GM21528 (cell line): ENCODE data around the gene ERGIC1.
A peak's percentile ranks its signal among the peaks of the same experiment; 100 is the strongest.

ENCODE experiments used
- ATAC-seq: cut with Tn5 transposase; IDR thresholded peaks from one replicate; pipeline ENCODE4 v1.9.1; 2021; ENCODE audit warnings: mild to moderate bottlenecking, moderate library complexity; ENCODE audit not compliant: unreplicated experiment, low FRiP score

Gene ERGIC1

GRCh38 chr5:172959824-172960799 lies 126.1 kb downstream of the ERGIC1 start:
- ATAC-seq, result no peak

- ATAC-seq, result no peak
These were observed 135.9 kb downstream of the ERGIC1 start for GRCh38 chr5:172969921-172970320.

- ATAC-seq, result no peak
These were observed 137.4 kb downstream of the ERGIC1 start for GRCh38 chr5:172971482-172971881.

GRCh38 chr5:172972552-172972951 lies 138.5 kb downstream of the ERGIC1 start:
- no peak for ATAC-seq

GRCh38 chr5:172973127-172973916 lies 139.3 kb downstream of the ERGIC1 start:
- ATAC-seq, result no peak

GRCh38 chr5:172973931-172974330 lies 139.9 kb downstream of the ERGIC1 start:
- ATAC-seq, result no peak

GRCh38 chr5:172975289-172975688 lies 141.2 kb downstream of the ERGIC1 start:
- no peak for ATAC-seq

GRCh38 chr5:172979778-172980177 lies 145.7 kb downstream of the ERGIC1 start:
- no peak for ATAC-seq

GRCh38 chr5:172981931-172982330 lies 147.9 kb downstream of the ERGIC1 start:
- ATAC-seq, result no peak

GRCh38 chr5:172983542-172984243 lies 149.6 kb downstream of the ERGIC1 start, which contains the start of gene ATP6V0E1:
ATP6V0E1 (plus strand) TSS chr5:172983771; CDS start chr5:172983861, 90 bp downstream.
- ATAC-seq, result peak; percentile 88

- peak; percentile 62 for ATAC-seq
These were observed 150.3 kb downstream of the ERGIC1 start for GRCh38 chr5:172984244-172984953.

GRCh38 chr5:172985596-172985995 lies 151.5 kb downstream of the ERGIC1 start:
- ATAC-seq, result no peak

GRCh38 chr5:172988276-172988675 lies 154.2 kb downstream of the ERGIC1 start:
- no peak for ATAC-seq

- no peak for ATAC-seq
These were observed 156.7 kb downstream of the ERGIC1 start for GRCh38 chr5:172990776-172991175.

GRCh38 chr5:172994405-172994804 lies 160.4 kb downstream of the ERGIC1 start:
- ATAC-seq, result no peak

- ATAC-seq, result no peak
These were observed 165.4 kb downstream of the ERGIC1 start for GRCh38 chr5:172999372-172999973.

GRCh38 chr5:172999974-173000373 lies 165.9 kb downstream of the ERGIC1 start:
- ATAC-seq, result no peak

- ATAC-seq, result peak; percentile 81
These were observed 167.3 kb downstream of the ERGIC1 start for GRCh38 chr5:173001229-173001841.
